Breast epithelium (tissue), 3 donors: ENCODE data around the gene MVB12B.

Experiments
- CTCF ChIP-seq, 3 donors: fragments of 450-650 bp; IDR thresholded peaks; one replicate each; pipeline ENCODE4 v1.5.1; 2016 to 2017; ENCODE audit warnings: antibody characterized with exemption in 3 of 3, mild to moderate bottlenecking in 3 of 3, moderate library complexity in 3 of 3
- POLR2A ChIP-seq: fragments of 450-650 bp; IDR thresholded peaks from one replicate; pipeline ENCODE4 v1.6.1; 2016; ENCODE audit warnings: antibody characterized with exemption, mild to moderate bottlenecking, moderate library complexity

- TF ChIP-seq CTCF (IDR thresholded peaks at IDR 0.05) (peak; percentile 49 to 77 (median 64)), POLR2A (no peak)
Observed at GRCh38 chr9:126301985-126302603, 24.5 kb upstream of the MVB12B start.
